RKO (cell line): ENCODE data around the gene SPATA1.
"Not testable (repeated sequence)": the region's sequence is repeated elsewhere in the genome, so short reads cannot be mapped to it uniquely, and the experiment has no call there.

Source experiments
- DNase-seq: peaks from one replicate; pipeline ENCODE4 v3.0.0-alpha.2; 2016; ENCODE audit warnings: low spot score

Gene SPATA1

DNA sequence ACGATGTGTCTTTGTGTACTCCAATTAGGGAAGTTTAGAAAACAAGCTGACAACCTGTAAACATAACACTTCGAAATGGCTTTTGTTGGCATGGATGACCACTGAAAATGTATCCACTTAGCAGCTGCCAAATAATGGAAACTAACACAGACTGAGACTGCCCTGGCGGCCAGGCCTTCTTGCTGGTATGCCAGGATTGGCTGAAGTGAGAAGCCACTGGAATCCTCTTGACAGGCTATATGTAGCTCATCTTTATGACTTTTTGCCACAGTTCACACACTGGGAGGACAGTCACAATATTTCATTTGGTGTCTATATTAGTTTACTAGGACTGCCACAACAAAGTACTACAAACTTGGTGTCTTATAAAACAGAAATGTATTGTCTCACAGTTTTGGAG is 80.9 kb downstream of the SPATA1 start:
- no peak for DNase-seq

DNA sequence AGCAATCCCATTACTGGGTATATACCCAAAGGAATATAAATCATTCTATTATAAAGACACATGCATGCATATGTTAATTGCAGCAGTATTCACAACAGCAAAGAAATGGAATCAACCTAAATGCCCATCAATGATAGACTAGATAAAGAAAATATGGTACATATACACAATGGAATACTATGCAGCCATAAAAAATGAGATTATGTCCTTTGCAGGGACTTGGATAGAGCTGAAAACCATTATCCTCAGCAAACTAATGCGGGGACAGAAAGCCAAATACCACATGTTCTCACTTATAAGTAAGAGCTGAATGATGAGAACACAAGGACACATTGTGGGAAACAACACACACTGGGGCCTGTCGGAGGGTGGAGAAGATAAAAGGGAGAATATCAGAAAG is 88.8 kb downstream of the SPATA1 start:
- DNase-seq, result not testable (repeated sequence)

DNA sequence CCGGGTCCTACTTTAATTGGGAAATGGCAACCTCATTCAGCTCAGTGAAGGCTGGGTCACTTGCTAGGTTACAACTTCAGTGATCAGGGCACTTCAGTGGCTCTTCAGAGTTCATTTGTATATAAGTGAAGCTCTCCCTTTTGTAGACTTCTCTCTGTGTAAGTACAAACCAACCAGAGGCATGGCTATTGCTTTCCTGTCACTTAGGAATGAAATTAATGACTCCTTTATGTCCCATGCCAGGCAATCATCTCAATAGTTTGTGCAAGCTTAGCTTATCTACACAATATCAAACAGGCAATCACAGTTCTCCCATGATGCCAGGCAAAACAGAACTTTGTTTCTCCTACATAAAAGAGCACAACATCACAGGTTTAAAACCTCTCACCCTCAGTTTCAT is 90.8 kb downstream of the SPATA1 start:
- DNase-seq, result no peak

DNA sequence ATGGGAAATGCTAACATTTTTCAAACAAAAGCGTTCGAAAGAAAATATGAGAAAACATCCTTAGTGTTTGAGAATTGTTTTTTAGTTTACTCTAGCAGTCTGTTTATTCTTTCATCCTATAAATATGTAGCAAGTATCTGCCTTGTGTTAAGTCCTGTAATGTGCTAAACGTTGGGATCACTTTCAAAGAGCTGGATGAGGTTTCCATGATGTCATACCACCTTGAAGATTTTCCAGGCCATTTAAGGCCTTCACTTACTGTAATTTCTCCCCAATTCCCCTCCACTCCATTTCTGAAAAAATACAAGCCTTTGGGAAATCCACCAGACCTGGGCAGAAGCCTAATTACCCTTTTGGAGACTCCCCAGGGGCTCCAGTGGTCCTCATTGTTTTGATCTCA is 92.2 kb downstream of the SPATA1 start:
- no peak for DNase-seq

DNA sequence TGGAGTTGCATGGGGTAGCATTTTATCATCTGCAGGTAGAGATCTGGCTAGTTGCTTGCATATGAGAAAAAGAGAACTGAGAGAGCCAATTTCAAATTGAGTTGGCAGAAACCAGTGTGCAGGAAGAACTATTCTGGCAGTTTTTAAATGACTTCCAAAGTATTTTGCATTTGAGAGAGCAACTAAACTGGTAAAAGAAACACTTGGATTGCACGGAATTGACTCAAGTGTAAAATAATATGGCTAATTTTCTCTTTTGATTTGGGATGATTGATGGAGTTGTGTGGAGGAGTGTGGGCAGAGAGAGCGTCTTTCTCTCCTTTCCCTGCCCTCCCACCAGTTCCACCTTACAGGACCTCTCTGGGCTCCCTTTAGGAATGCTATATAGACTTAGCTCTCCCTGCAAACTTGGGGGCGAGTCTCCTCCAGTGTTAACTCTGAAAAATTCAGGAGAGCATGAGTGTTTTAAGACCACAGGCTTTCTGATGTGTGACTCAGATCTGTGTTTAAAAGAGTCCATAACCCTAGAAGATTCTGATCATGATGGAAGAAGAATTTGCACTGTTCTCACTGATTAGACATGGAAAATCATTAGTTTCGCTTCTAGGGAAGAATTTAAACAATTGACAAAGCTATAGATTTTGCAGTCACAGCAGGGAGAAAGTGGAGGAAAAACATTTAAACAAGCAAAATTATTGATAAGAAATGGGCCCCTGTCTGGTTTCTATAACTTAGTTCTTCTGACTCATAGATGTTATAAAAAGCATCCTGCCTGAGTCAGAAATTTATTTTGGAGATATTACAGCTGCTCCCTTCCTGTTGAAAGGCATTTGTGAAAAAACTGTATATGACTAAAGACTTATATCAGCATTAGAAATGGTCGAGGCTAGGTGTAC is 92.9 kb downstream of the SPATA1 start:
- DNase-seq, result peak; percentile 87

DNA sequence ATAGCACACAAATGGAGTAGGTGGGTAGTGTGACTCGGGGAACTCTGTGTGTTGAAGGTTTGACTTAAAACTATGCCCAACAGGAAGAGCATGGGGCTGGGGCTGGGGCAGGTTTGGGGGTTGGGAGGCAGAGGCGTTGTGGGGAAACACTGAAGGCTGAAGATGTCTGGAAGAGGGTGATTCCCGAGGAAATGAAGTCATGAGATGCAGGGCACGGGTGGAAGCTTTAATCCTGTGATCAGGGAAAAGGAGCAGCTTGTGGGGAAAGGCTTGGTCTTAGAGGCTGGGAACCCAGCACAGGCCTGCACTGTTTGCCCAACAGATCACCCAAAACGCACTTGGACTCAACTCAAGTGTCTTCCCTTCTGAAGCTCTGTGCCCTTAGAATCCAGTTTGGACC is 94.6 kb downstream of the SPATA1 start:
- no peak for DNase-seq

DNA sequence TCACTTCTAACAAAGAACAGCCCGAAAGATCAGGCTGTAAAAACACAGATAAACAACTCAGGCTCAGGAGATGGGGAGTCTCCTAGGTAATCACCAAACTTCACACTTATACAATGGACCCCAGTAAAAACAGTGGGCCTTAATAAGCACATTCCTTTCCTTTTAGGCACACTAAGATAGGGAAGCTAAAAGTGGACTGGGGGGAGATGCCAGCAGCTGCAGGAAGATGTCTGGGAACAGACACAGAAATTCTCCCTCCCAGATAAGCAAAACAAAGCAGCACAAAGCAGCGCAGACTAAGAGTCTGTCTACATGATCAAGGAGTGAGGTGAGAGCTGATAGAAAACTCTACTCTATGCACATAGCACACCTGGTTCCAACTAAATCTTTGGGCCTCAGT is 97.0 kb downstream of the SPATA1 start:
- no peak for DNase-seq

DNA sequence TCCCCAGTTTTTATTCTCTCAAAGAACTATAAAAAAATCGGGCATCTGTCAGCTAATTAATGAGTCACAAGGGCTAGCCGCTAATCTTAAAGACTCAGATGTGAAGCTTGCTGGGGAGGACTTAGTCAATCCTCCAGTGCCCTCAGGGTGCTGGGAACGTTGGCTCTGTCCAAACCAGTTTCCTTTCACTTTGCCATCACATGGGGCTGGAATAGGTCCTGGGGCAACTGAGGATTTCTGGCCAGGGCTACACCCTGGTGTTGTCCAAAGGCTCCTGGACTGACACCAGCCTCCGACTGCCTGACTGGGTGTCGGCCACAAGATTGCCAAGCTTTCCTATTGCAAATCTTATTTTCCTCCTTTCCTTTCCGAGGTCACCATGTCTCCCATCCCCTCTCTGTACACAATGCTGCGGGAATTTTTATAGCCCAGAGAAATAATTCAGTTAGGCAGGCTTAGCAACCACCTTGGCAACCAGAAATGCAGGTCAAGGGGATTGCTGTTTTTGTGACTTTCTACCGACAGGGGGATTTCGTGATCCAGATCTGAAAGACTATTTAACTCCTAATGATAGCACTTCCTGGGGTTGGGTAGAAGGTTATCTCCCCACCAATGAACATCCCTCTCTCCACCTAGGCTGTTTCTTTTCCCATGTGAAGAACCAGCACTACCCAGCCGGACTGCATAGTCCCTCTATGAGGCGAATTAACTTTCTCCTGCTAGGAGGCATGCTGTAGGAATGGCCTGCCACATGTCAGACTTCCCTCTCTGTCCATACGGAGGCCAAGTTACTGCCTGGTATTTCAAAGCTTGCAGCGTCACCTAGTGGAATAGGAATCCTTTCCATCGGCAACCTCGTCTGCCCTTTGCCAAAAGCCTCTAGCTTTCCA is 98.0 kb downstream of the SPATA1 start:
- DNase-seq, result peak; percentile 87

DNA sequence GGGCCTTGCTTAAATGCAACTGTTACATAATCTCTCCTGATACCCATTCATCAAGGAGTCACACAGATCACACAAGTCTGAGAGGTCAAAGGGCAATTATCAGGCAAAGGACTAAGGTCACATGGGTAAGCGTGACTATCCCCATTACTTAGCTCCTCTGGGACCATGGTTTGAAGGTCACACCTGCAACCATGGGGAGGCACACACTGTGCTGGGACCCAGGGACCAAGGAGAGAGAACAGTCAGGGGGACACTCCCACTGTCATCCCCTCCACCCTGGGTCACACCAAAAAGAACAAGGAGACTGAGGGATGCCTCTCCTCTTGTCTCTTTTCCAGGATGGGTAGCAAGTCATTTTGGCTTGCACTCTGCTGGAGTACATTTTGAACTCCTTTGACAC is 99.0 kb downstream of the SPATA1 start:
- no peak for DNase-seq

DNA sequence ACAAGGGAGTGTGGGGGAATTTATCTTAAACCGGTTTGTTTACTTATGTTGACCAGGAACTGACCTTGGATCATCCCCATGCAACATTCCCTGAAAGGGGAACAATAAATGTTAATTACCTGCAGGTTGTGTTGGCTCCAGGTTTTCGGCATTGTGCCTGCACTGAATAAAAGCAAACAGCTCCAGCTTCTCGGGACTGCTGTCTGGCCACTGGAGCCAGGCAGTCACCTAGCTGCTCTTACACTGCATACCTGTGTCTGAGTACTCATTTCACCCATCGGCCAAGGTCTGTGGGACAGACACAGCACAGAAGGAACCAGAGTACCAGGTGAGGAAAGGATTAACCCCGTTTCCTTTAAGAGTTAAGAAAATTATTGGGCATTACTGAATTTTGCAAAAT is 100.8 kb downstream of the SPATA1 start:
- DNase-seq, result no peak

DNA sequence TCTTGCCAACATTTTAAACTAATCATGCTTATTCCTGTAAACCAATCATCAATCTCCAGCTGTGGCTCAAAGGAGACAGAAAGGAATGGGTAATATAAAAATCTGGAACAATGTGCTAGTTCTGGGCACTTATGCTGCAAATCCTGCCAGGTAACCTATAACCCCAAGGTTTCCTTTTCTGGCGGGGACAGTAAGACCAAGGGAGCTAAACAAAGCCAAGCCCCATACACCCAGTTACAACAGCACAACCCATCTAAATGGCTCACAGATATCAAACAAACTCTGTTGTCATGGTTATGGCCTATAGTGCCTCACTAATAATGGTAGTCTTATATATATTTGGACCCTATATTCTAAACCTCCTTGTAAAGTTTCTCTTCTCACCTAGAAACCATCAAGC is 104.9 kb downstream of the SPATA1 start:
- DNase-seq, result no peak

DNA sequence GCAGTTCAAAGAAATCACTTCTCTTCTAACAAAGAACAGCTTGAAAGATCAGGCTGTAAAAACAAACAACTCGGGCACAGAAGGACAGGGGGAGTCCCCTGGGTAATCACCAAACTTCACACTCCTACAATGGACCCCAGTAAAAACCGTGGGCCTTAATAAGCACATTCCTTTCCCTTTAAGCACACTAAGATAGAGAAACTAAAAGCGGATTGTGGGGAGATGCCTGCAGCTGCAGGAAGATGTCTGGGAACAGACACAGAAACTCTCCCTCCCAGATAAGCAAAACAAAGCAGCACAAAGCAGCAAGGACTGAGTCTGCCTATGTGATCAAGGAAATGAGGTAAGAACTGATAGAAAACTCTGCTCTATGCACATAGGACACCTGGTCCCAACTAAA is 105.6 kb downstream of the SPATA1 start:
- DNase-seq, result no peak

DNA sequence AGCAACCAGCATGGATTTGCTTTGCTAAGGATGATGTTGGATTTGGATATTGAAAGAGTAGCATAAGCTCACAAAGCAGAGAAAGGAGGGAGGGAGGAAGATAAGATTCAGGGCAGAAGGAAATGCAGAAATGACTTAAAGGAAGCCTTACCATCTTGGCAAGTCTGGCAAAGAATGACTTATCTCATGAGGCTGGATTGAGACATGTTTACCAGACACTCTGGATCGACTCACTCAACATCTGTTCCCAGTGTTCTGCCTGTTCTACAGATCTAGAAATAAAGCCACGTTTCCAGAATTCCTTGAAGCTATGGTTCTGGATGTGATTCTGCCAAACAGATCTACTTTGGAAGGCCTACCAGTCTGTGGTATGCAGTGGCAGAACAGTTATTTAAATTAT is 106.8 kb downstream of the SPATA1 start:
- DNase-seq, result no peak

DNA sequence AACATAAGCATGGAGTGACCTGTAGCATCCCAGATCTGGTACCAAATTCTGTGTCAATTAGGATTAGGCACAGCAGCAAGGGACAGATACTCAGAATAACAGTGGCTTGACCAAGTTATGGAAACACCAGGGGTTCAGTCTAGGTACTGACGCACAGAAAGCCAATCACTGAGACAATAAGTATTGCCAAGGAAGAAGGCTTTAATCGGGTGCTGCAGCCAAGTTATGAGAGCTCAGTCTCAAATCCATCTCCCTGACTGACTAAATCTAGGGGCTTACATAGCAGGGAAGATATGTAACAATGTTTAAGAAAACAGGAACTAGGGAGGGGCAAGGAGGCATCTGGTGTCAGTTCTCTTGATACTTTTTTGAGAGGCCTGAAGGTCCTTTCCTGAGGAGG is 107.7 kb downstream of the SPATA1 start:
- DNase-seq, result no peak

DNA sequence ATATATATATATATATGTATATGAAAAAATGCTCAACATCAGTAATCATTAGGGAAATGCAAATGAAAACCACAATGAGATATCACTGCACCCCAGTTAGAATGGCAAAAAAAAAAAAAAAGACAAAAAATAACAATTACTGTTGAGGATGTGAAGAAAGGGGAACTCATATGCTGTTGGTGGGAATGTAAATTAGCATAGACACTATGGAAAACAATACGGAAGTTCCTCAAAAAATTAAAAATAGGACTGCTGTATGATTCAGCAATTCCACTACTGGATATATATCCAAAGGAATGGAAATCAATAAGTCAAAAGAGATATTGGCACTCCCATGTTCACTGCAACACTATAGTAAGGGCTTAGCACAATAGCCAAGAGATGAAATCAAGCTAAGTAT is 109.6 kb downstream of the SPATA1 start:
- no peak for DNase-seq
